Measurements from ENCODE around the gene MYO7A. TPM values are rescaled to one million over a fixed set of nuclear protein-coding genes. Genes with fewer than 3 reads are reported as not detected.

The MYO7A gene
- total and polyA plus RNA-seq, 2 experiments from 2014 or later = 1.8 to 5.4 TPM

GRCh38 chr11:77190331-77191075 lies 62.5 kb downstream of the MYO7A start:
- Histone ChIP-seq H3K4me1 (ENCODE audit: insufficient read depth) (peaks cover 4% of the 10 kb centered on the region; the same call in 1 of the 2 replicates), H3K9me2 (ENCODE audit: insufficient read depth) (0 out of 2 replicates have a peak, but pooled peaks cover 7% of the 10 kb centered on the region), H3K27ac (ENCODE audit: low read depth) (no peak overlapping the region), H3K79me2 (replicated peaks; ENCODE audit: insufficient read depth) (no peaks in the 10 kb centered on the region), H3F3A (replicated peaks; ENCODE audit: low read depth) (no peaks in the 10 kb centered on the region; the same call in 1 of the 2 replicates), H4K20me1 (replicated peaks; ENCODE audit: insufficient read depth) (no peaks in the 10 kb centered on the region), H3K27me3 (ENCODE audit: insufficient read depth) (no peaks in the 10 kb centered on the region), H3K4me2 (no peak overlapping the region), H3K36me3 (ENCODE audit: insufficient read depth) (no peaks in the 10 kb centered on the region), H2AFZ (no peak overlapping the region), H3K4me3 (no peak overlapping the region)
- DNase-seq (ENCODE audit: low spot score) (no peak), ATAC-seq (no peak)
- Mint-ChIP-seq H3K9me3 (no peaks in the 10 kb centered on the region), H3K4me3 (no peak overlapping the region), H3K27me3 (ENCODE audit: insufficient read depth, low read depth, poor library complexity) (peaks cover 13% of the 10 kb centered on the region), H3K4me1 (peaks cover 16% of the 10 kb centered on the region), H3K27ac (no peak overlapping the region), H3K36me3 (ENCODE audit: low read depth) (no peaks in the 10 kb centered on the region)
- TF ChIP-seq CTCF (conservative IDR thresholded peaks at IDR 0.05; ENCODE audit: low read depth in 2 of 2) (peak in 1 of 2 experiments; percentile 22; a peak in 1 of 4 replicates), ZNF462 (CRISPR knock-in tag; IDR thresholded peaks at IDR 0.05) (no peak), STAT1 (IDR thresholded peaks at IDR 0.05; ENCODE audit: unreplicated experiment) (no peak)
